Testis (tissue), 2 donors: ENCODE measurements around the gene GJA3.

ENCODE experiments used
- CTCF ChIP-seq, 3 experiments: fragments of 450-650 bp in 2 of 3; fragments of 200-600 bp in 1 of 3; sonication (generic) in 1 of 3; IDR thresholded peaks; one replicate each; pipeline ENCODE4 v1.5.1; 2016 to 2019; ENCODE audit warnings: antibody characterized with exemption in 3 of 3, mild to moderate bottlenecking in 2 of 3, moderate library complexity in 1 of 3
- POLR2A ChIP-seq: fragments of 450-650 bp; IDR thresholded peaks from one replicate; pipeline ENCODE4 v1.6.1; 2017; ENCODE audit warnings: antibody characterized with exemption, mild to moderate bottlenecking, moderate library complexity

- TF ChIP-seq CTCF (IDR thresholded peaks at IDR 0.05) (no peak), POLR2A (no peak)
These were observed 17.8 kb downstream of the GJA3 start for GRCh38 chr13:20142927-20143480.
